Measurements from ENCODE around the gene DHX35. TPM values are rescaled to one million over a fixed set of nuclear protein-coding genes. Genes with fewer than 3 reads are reported as not detected.

Gene DHX35
- total and polyA plus RNA-seq, 2 of the 13 experiments (the other 11 are each of a cell fraction or from before 2014, with no cell fraction given), result 25.8 to 28.7 TPM

GRCh38 chr20:38962044-38962927 is at the start of gene DHX35 (continued):
- TF ChIP-seq ZNF710 (CRISPR knock-in tag; IDR thresholded peaks at IDR 0.05; ENCODE audit: borderline replicate concordance) (peak; percentile 73; the same call in 1 of the 2 replicates), PRPF4 (IDR thresholded peaks at IDR 0.05; ENCODE audit: low read depth, low read length, poor library complexity, severe bottlenecking) (no peak), ZNF329 (CRISPR knock-in tag; IDR thresholded peaks at IDR 0.05; ENCODE audit: low read depth) (no peak; the same call in 1 of the 2 replicates), ZGPAT (CRISPR knock-in tag; IDR thresholded peaks at IDR 0.05) (peak; percentile 98), ZSCAN20 (CRISPR knock-in tag; IDR thresholded peaks at IDR 0.05; ENCODE audit: borderline replicate concordance) (peak; percentile 87; the same call in 1 of the 2 replicates), CTCF (CRISPR knock-in tag; IDR thresholded peaks at IDR 0.05) (peak; percentile 86), ZHX2 (IDR thresholded peaks at IDR 0.05; ENCODE audit: low read depth) (peak; percentile 89), ZHX2 (CRISPR knock-in tag; IDR thresholded peaks at IDR 0.05; ENCODE audit: borderline replicate concordance) (0 out of 2 replicates have a peak, but pooled peaks have one; percentile 58), AKNA (CRISPR knock-in tag; IDR thresholded peaks at IDR 0.05; ENCODE audit: borderline replicate concordance) (peak; percentile 58; the same call in 1 of the 2 replicates), SPEN (CRISPR knock-in tag; IDR thresholded peaks at IDR 0.05; ENCODE audit: low read depth) (peak; percentile 95)

Data from HepG2 (cell line).